ENCODE data around the gene CCDC30. TPM values are rescaled to one million over a fixed set of nuclear protein-coding genes. Genes with fewer than 3 reads are reported as not detected.

The CCDC30 gene
- total and polyA plus RNA-seq, 9 of the 15 experiments (the other 6 are each of a cell fraction or from before 2014, with no cell fraction given), result 0.05 to 0.91 (median 0.24) TPM

GRCh38 chr1:42657981-42658876 is 195.1 kb downstream of the CCDC30 start, which contains the start of gene PPIH (continued):
- TF ChIP-seq CTCFL (IDR thresholded peaks at IDR 0.05; ENCODE audit: borderline replicate concordance, insufficient read depth, low read depth, low read length, poor library complexity, severe bottlenecking) (no peak), ZNF263 (CRISPR knock-in tag; IDR thresholded peaks at IDR 0.05; ENCODE audit: borderline replicate concordance) (peak; percentile 36; the same call in 1 of the 2 replicates), ZNF318 (IDR thresholded peaks at IDR 0.05; ENCODE audit: borderline replicate concordance in 1 of 2, low read depth in 1 of 2) (peak in 1 of 2 experiments; percentile 58; a peak in 1 of 4 replicates), ZBTB33 (CRISPR knock-in tag; IDR thresholded peaks at IDR 0.05) (peak; percentile 42; the same call in 1 of the 2 replicates), ATF6 (CRISPR knock-in tag; IDR thresholded peaks at IDR 0.05) (peak; percentile 21; the same call in 1 of the 2 replicates), CTBP1 (IDR thresholded peaks at IDR 0.05; ENCODE audit: borderline replicate concordance) (peak; percentile 78; the same call in 1 of the 2 replicates), ZNF766 (CRISPR knock-in tag; conservative IDR thresholded peaks at IDR 0.05) (no peak; the same call in 1 of the 2 replicates), NR4A1 (CRISPR knock-in tag; IDR thresholded peaks at IDR 0.05) (no peak; the same call in 1 of the 2 replicates), NR4A1 (tag; IDR thresholded peaks at IDR 0.05) (peak; percentile 82)
